GM19463 (cell line): ENCODE measurements around the gene KRTAP5-11.
"Not testable (repeated sequence)": the region's sequence is repeated elsewhere in the genome, so short reads cannot be mapped to it uniquely, and the experiment has no call there.

Source experiments
- ATAC-seq: cut with Tn5 transposase; IDR thresholded peaks from one replicate; pipeline ENCODE4 v1.9.1; 2021; ENCODE audit warnings: mild to moderate bottlenecking, moderate library complexity; ENCODE audit not compliant: unreplicated experiment

Gene KRTAP5-11, protein sequence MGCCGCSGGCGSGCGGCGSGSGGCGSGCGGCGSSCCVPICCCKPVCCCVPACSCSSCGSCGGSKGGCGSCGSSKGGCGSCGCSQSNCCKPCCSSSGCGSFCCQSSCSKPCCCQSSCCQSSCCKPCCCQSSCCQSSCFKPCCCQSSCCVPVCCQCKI

GRCh38 chr11:71582309-71582895 lies at the start of gene KRTAP5-11:
TSS of gene KRTAP5-11 (minus strand) at chr11:71582875. CDS start at chr11:71582837, 38 bp downstream.
- ATAC-seq: no peak

- not testable (repeated sequence) for ATAC-seq
These were observed 48.9 kb upstream of the KRTAP5-11 start for GRCh38 chr11:71631551-71631950.

DNA sequence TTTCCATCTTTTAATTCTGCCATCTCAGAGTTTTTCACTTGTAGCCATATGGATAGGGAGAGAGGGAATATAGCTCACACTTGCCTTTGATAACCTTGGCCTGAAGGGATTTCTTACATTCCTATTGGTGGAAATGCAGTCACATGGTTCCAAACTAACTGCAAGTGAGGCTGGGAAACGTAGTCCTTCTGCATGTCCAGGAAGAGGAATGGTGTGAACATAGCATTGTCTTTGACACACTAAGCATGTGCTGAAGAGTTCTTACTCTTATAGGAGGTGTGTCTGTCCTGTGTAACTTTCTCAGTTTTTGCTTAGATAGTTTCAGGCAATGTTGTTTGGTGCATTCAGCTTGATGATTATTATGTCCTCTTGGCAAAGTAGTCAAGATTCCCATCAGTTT lies 47.4 kb upstream of the KRTAP5-11 start:
- not testable (repeated sequence) for ATAC-seq

DNA sequence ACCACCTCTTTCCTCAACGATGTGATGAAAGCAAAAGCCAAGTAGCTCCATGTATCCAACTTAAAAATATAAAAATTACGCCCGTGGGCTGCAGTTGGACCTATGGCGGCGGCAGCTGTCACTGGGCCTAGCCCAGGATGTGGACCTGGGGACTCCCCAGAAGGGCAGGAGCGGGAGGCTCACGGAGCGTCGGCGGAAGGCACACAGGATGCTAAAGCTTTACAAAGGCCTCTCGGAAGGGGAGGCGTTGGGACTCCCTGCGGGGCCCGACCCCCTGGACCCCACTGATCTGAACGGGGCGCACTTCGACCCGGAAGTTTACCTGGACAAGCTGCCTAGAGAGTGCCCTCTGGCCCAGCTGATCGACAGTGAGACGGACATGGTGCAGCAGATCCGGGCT lies 46.3 kb upstream of the KRTAP5-11 start:
- ATAC-seq: not testable (repeated sequence)

GRCh38 chr11:71623226-71623625 lies 40.6 kb upstream of the KRTAP5-11 start:
- ATAC-seq: not testable (repeated sequence)

DNA sequence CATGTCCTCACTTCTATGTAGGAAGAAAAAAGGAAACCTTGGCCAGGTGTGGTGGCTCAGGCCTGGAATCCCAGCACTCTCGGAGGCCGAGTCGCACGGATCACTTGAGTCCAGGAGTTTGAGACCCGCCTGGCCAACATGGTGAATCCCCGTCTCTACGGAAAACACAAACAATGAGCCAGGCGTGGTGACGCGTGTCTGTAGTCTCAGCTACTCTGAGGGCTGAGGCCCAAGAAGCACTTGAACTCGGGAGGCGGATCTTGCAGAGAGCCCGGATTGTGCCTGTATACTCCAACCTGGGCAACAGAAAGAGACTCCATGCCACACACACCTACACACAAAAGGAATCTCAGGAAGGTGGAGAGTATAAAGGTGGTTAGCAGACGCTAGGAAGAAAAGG lies 39.9 kb upstream of the KRTAP5-11 start:
- ATAC-seq: not testable (repeated sequence)

GRCh38 chr11:71615003-71615402 lies 32.3 kb upstream of the KRTAP5-11 start:
- not testable (repeated sequence) for ATAC-seq

DNA sequence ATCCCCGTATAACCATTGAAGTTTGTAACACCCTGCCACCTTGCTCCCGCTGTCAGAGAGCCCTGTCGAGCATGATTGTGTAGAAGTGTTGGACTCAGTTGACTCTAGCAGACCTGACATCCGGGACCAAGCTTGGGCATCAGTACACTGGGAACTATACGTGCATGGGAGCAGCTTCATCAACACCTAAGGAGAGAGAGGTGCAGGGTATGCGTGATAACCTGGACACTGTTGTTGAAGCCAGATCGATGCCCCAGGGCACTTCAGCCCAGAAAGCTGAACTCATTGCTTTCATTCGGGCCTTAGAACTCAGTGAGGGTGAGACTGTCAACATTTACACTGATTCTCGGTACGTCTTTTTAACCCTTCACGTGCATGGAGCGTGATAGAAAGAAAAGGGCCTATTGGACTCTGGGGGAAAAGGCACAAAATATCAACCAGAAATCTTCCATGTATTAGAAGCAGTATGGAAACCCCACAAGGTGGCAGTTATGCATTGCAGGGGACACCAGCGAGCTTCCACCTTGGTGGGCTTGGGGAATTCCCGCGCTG lies 31.8 kb upstream of the KRTAP5-11 start:
- ATAC-seq: not testable (repeated sequence)

- not testable (repeated sequence) for ATAC-seq
These were observed 31.3 kb upstream of the KRTAP5-11 start for GRCh38 chr11:71613931-71614330.

- ATAC-seq: not testable (repeated sequence)
These were observed 28.7 kb upstream of the KRTAP5-11 start for GRCh38 chr11:71611218-71611910.

GRCh38 chr11:71608272-71608671 lies 25.6 kb upstream of the KRTAP5-11 start:
- not testable (repeated sequence) for ATAC-seq

GRCh38 chr11:71607520-71608216 lies 25.0 kb upstream of the KRTAP5-11 start:
- not testable (repeated sequence) for ATAC-seq

- ATAC-seq: not testable (repeated sequence)
These were observed 24.3 kb upstream of the KRTAP5-11 start for GRCh38 chr11:71606853-71607519.

GRCh38 chr11:71604798-71605488 lies 22.3 kb upstream of the KRTAP5-11 start:
- ATAC-seq: not testable (repeated sequence)

- not testable (repeated sequence) for ATAC-seq
These were observed 20.5 kb upstream of the KRTAP5-11 start for GRCh38 chr11:71603221-71603620.

- not testable (repeated sequence) for ATAC-seq
These were observed 6.9 kb upstream of the KRTAP5-11 start for GRCh38 chr11:71589546-71589920.

GRCh38 chr11:71588822-71589545 lies 6.3 kb upstream of the KRTAP5-11 start:
- not testable (repeated sequence) for ATAC-seq

GRCh38 chr11:71588314-71588713 lies 5.6 kb upstream of the KRTAP5-11 start:
- not testable (repeated sequence) for ATAC-seq

GRCh38 chr11:71585673-71586072 lies 3.0 kb upstream of the KRTAP5-11 start:
- ATAC-seq: not testable (repeated sequence)
